Neural progenitor cell (in vitro differentiated cells): ENCODE results near the gene TOPORS. TPM values are rescaled to one million over a fixed set of nuclear protein-coding genes. Genes with fewer than 3 reads are reported as not detected.

Experiments
- DNase-seq: peaks from one replicate; pipeline ENCODE4 v3.0.0-alpha.2; 2016; ENCODE audit warnings: low spot score
- H2AFZ ChIP-seq: fragments of 200-600 bp; sonication (generic); replicated peaks from 2 replicates; pipeline ENCODE4 v1.6.1; 2016; ENCODE audit warnings: antibody characterized with exemption
- H3F3A ChIP-seq: fragments of 200-600 bp; sonication (generic); 2 replicates; pipeline ENCODE4 v1.6.1; 2016; ENCODE audit warnings: antibody characterized with exemption, low read depth
- H3K27ac ChIP-seq: fragments of 200-600 bp; sonication (generic); 2 replicates; pipeline ENCODE4 v1.5.1; 2016; ENCODE audit warnings: mild to moderate bottlenecking
- H3K27me3 ChIP-seq: fragments of 200-600 bp; sonication (generic); 2 replicates; pipeline ENCODE4 v1.6.1; 2016; ENCODE audit warnings: mild to moderate bottlenecking, moderate library complexity
- H3K36me3 ChIP-seq: fragments of 200-600 bp; sonication (generic); 2 replicates; pipeline ENCODE4 v1.5.1; 2016
- H3K4me1 ChIP-seq: fragments of 200-600 bp; sonication (generic); 2 replicates; pipeline ENCODE4 v1.6.1; 2016; ENCODE audit warnings: mixed run types
- H3K4me2 ChIP-seq: fragments of 200-600 bp; sonication (generic); 2 replicates; pipeline ENCODE4 v1.6.1; 2016
- H3K4me3 ChIP-seq: fragments of 200-600 bp; sonication (generic); 2 replicates; pipeline ENCODE4 v1.5.1; 2016
- H3K79me2 ChIP-seq: fragments of 200-600 bp; sonication (generic); 2 replicates; pipeline ENCODE4 v1.6.1; 2016; ENCODE audit warnings: low read depth
- H3K9ac ChIP-seq: fragments of 200-600 bp; sonication (generic); 2 replicates; pipeline ENCODE4 v1.6.1; 2016
- H3K9me3 ChIP-seq: fragments of 200-600 bp; sonication (generic); 2 replicates; pipeline ENCODE4 v1.5.1; 2016; ENCODE audit warnings: low read depth
- H4K20me1 ChIP-seq: fragments of 200-600 bp; sonication (generic); 2 replicates; pipeline ENCODE4 v1.6.1; 2016; ENCODE audit warnings: low read depth
- H3K27ac Mint-ChIP-seq: 3 replicates; pipeline ENCODE4 v1.8.0; 2021; ENCODE audit warnings: mixed read lengths
- H3K27me3 Mint-ChIP-seq: 2 replicates; pipeline ENCODE4 v1.8.0; 2022; ENCODE audit warnings: low read depth, mild to moderate bottlenecking, inconsistent platforms, moderate library complexity, mixed read lengths; ENCODE audit not compliant: insufficient read depth
- H3K36me3 Mint-ChIP-seq: 3 replicates; pipeline ENCODE4 v1.8.0; 2021; ENCODE audit warnings: mixed read lengths
- H3K4me1 Mint-ChIP-seq: 3 replicates; pipeline ENCODE4 v1.8.0; 2021; ENCODE audit warnings: mixed read lengths
- H3K4me3 Mint-ChIP-seq: 3 replicates; pipeline ENCODE4 v1.8.0; 2021; ENCODE audit warnings: mild to moderate bottlenecking, moderate library complexity, mixed read lengths
- H3K9me3 Mint-ChIP-seq: 3 replicates; pipeline ENCODE4 v1.8.0; 2020; ENCODE audit warnings: mixed read lengths
- CTCF ChIP-seq: fragments of 200-600 bp; sonication (generic); IDR thresholded peaks from 2 replicates; pipeline ENCODE4 v1.5.1; 2017; ENCODE audit warnings: antibody characterized with exemption, mild to moderate bottlenecking
- EZH2 ChIP-seq: fragments of 200-600 bp; sonication (generic); IDR thresholded peaks from 2 replicates; pipeline ENCODE4 v1.6.1; 2017; ENCODE audit warnings: antibody characterized with exemption, mild to moderate bottlenecking, moderate library complexity
- EZH2phosphoT487 ChIP-seq: fragments of 200-600 bp; sonication (generic); IDR thresholded peaks from 2 replicates; pipeline ENCODE4 v1.6.1; 2017; ENCODE audit warnings: antibody characterized with exemption
- total RNA-seq: library from RNA; depleted of rRNA; stranded (reverse); fragments of >200 nt; gene quantifications from 2 replicates; pipeline ENCODE4 v1.2.3, GENCODE V29; 2015; ENCODE audit warnings: low replicate concordance

The TOPORS gene
- total RNA-seq, 1 donor from 2014 or later = 51.3 TPM

- H3K36me3 Mint-ChIP-seq = peaks cover 4% of the 10 kb centered on the region
- H3K79me2 ChIP-seq = no peaks in the 10 kb centered on the region
- no peak overlapping the region for H3K4me3 ChIP-seq
- H3K4me1 ChIP-seq = no peaks in the 10 kb centered on the region
- H3K4me2 ChIP-seq = no peak overlapping the region
- H3K27ac ChIP-seq = no peak overlapping the region
- no peak overlapping the region for H3K9ac ChIP-seq
- H3F3A ChIP-seq = peaks cover 4% of the 10 kb centered on the region
- no peaks in the 10 kb centered on the region for H3K36me3 ChIP-seq
- H3K27me3 ChIP-seq = no peaks in the 10 kb centered on the region
- H3K4me1 Mint-ChIP-seq = peaks cover 8% of the 10 kb centered on the region
- no peaks in the 10 kb centered on the region for H3K9me3 ChIP-seq
- H3K4me3 Mint-ChIP-seq = no peak overlapping the region
- TF ChIP-seq CTCF = no peak
- TF ChIP-seq EZH2 = no peak
- no peak for TF ChIP-seq EZH2phosphoT487
- DNase-seq = no peak
- H2AFZ ChIP-seq = no peak overlapping the region
- no peak overlapping the region for H3K27ac Mint-ChIP-seq
- no peaks in the 10 kb centered on the region for H4K20me1 ChIP-seq
- H3K27me3 Mint-ChIP-seq = peaks cover 2% of the 10 kb centered on the region
- H3K9me3 Mint-ChIP-seq = no peaks in the 10 kb centered on the region
These were observed 49.9 kb downstream of the TOPORS start for GRCh38 chr9:32502464-32502863.

- H4K20me1 ChIP-seq = no peaks in the 10 kb centered on the region
- no peak overlapping the region for H3K4me3 ChIP-seq
- H3K27ac Mint-ChIP-seq = no peak overlapping the region
- no peak for TF ChIP-seq CTCF
- TF ChIP-seq EZH2phosphoT487 = no peak
- TF ChIP-seq EZH2 = no peak
- peaks cover 2% of the 10 kb centered on the region for H3K27me3 Mint-ChIP-seq
- H3K27me3 ChIP-seq = no peaks in the 10 kb centered on the region
- no peak overlapping the region for H2AFZ ChIP-seq
- H3K4me1 ChIP-seq = no peaks in the 10 kb centered on the region
- H3K9me3 ChIP-seq = no peaks in the 10 kb centered on the region
- no peak overlapping the region for H3K4me3 Mint-ChIP-seq
- H3F3A ChIP-seq = peaks cover 4% of the 10 kb centered on the region
- H3K79me2 ChIP-seq = no peaks in the 10 kb centered on the region
- no peak for DNase-seq
- peaks cover 4% of the 10 kb centered on the region for H3K36me3 Mint-ChIP-seq
- no peak overlapping the region for H3K9ac ChIP-seq
- peaks cover 8% of the 10 kb centered on the region for H3K4me1 Mint-ChIP-seq
- no peaks in the 10 kb centered on the region for H3K36me3 ChIP-seq
- no peak overlapping the region for H3K27ac ChIP-seq
- H3K4me2 ChIP-seq = no peak overlapping the region
- no peaks in the 10 kb centered on the region for H3K9me3 Mint-ChIP-seq
These were observed 50.5 kb downstream of the TOPORS start for GRCh38 chr9:32501868-32502267.

GRCh38 chr9:32500768-32501167, 51.6 kb downstream of the TOPORS start:
- H3K4me2 ChIP-seq = no peak overlapping the region
- no peak overlapping the region for H2AFZ ChIP-seq
- no peak for TF ChIP-seq EZH2phosphoT487
- no peak for TF ChIP-seq CTCF
- TF ChIP-seq EZH2 = no peak
- peaks cover 4% of the 10 kb centered on the region for H3F3A ChIP-seq
- no peaks in the 10 kb centered on the region for H4K20me1 ChIP-seq
- no peaks in the 10 kb centered on the region for H3K79me2 ChIP-seq
- H3K36me3 ChIP-seq = no peaks in the 10 kb centered on the region
- no peak overlapping the region for H3K9ac ChIP-seq
- no peak overlapping the region for H3K27ac ChIP-seq
- H3K4me1 Mint-ChIP-seq = peaks cover 8% of the 10 kb centered on the region
- no peak overlapping the region for H3K4me3 ChIP-seq
- no peaks in the 10 kb centered on the region for H3K4me1 ChIP-seq
- DNase-seq = no peak
- H3K27me3 Mint-ChIP-seq = peaks cover 2% of the 10 kb centered on the region
- H3K27me3 ChIP-seq = no peaks in the 10 kb centered on the region
- no peaks in the 10 kb centered on the region for H3K9me3 ChIP-seq
- H3K4me3 Mint-ChIP-seq = no peak overlapping the region
- H3K27ac Mint-ChIP-seq = no peak overlapping the region
- peaks cover 4% of the 10 kb centered on the region for H3K36me3 Mint-ChIP-seq
- no peaks in the 10 kb centered on the region for H3K9me3 Mint-ChIP-seq

GRCh38 chr9:32497921-32498320, 54.5 kb downstream of the TOPORS start:
- Histone ChIP-seq H3K4me1 (no peaks in the 10 kb centered on the region), H3K9ac (no peak overlapping the region), H3K36me3 (no peaks in the 10 kb centered on the region), H3K27ac (no peak overlapping the region), H3K27me3 (no peaks in the 10 kb centered on the region), H3K79me2 (no peaks in the 10 kb centered on the region), H3K4me2 (no peak overlapping the region), H3K4me3 (no peak overlapping the region), H4K20me1 (no peaks in the 10 kb centered on the region), H2AFZ (no peak overlapping the region), H3K9me3 (no peaks in the 10 kb centered on the region), H3F3A (no peaks in the 10 kb centered on the region)
- TF ChIP-seq EZH2phosphoT487 = no peak
- no peak for TF ChIP-seq CTCF
- TF ChIP-seq EZH2 = no peak
- no peak overlapping the region for H3K4me3 Mint-ChIP-seq
- H3K27ac Mint-ChIP-seq = no peak overlapping the region
- peaks cover 4% of the 10 kb centered on the region for H3K36me3 Mint-ChIP-seq
- no peaks in the 10 kb centered on the region for H3K9me3 Mint-ChIP-seq
- no peak for DNase-seq
- peaks cover 3% of the 10 kb centered on the region for H3K27me3 Mint-ChIP-seq
- H3K4me1 Mint-ChIP-seq = peaks cover 2% of the 10 kb centered on the region
